Stimulated activated CD8-positive, alpha-beta memory T cell treated with anti-CD3 and anti-CD28 coated beads, Interleukin-12 subunit alpha, Interleukin-12 subunit beta, amount 100 ng/mL, for 4 hours (primary cell): ENCODE measurements around the gene CDC16.

ENCODE experiments used
- DNase-seq: peaks from one replicate; pipeline ENCODE4 v3.0.0-alpha.2; 2020; ENCODE audit warnings: low read depth

CDC16 gene

GRCh38 chr13:114304346-114305034, 69.8 kb downstream of the CDC16 start:
- no peak for DNase-seq

- no peak for DNase-seq
Measured at GRCh38 chr13:114309086-114309485, 74.4 kb downstream of the CDC16 start.

- no peak for DNase-seq
Measured at GRCh38 chr13:114309806-114310410, 75.2 kb downstream of the CDC16 start.

GRCh38 chr13:114310956-114311355, 76.3 kb downstream of the CDC16 start:
- DNase-seq, result no peak

- DNase-seq, result no peak
Measured at GRCh38 chr13:114311387-114311786, 76.7 kb downstream of the CDC16 start.

- DNase-seq, result no peak
Measured at GRCh38 chr13:114311908-114312307, 77.2 kb downstream of the CDC16 start.

GRCh38 chr13:114313061-114313860, 78.6 kb downstream of the CDC16 start:
- DNase-seq, result no peak

GRCh38 chr13:114314074-114314912, 79.6 kb downstream of the CDC16 start, which contains the start of gene CHAMP1:
Gene CHAMP1, plus strand, starts transcription at chr13:114314503. Its CDS starts 9,340 bp downstream, at chr13:114323843.
- DNase-seq, result peak; percentile 85

GRCh38 chr13:114315074-114315785, 80.5 kb downstream of the CDC16 start:
- DNase-seq, result no peak

- DNase-seq, result no peak
Measured at GRCh38 chr13:114318624-114319023, 83.9 kb downstream of the CDC16 start.

GRCh38 chr13:114319441-114319913, 84.8 kb downstream of the CDC16 start:
- no peak for DNase-seq

- no peak for DNase-seq
Measured at GRCh38 chr13:114320065-114320464, 85.4 kb downstream of the CDC16 start.

GRCh38 chr13:114321256-114321655, 86.6 kb downstream of the CDC16 start:
- no peak for DNase-seq
